Mesenteric fat pad (tissue), 1 donor: ENCODE data around the gene PSMC4. TPM values are rescaled to one million over a fixed set of nuclear protein-coding genes. Genes with fewer than 3 reads are reported as not detected.
"Not testable (repeated sequence)": the region's sequence is repeated elsewhere in the genome, so short reads cannot be mapped to it uniquely, and the experiment has no call there.

Experiments used
- DNase-seq: peaks from one replicate; pipeline ENCODE4 v3.0.0-alpha.2; 2020; ENCODE audit warnings: low spot score
- total RNA-seq: library from RNA; stranded (reverse); fragmentation: NEBNext Ultra II Directional; extraction: Animal tissue kit (Norgen Biotek cat#: 25700); gene quantifications from one replicate; pipeline ENCODE4 v1.2.1, GENCODE V29; 2021
- donor health status: DM: yes; HTN: yes; CAD: no.

The PSMC4 gene
- total RNA-seq, 1 donor from 2014 or later: 85.5 TPM

- DNase-seq: no peak
These were observed 27.4 kb upstream of the PSMC4 start for GRCh38 chr19:39943586-39943985.

GRCh38 chr19:39946532-39946931 is 24.4 kb upstream of the PSMC4 start:
- no peak for DNase-seq

GRCh38 chr19:39949026-39949747 is 21.8 kb upstream of the PSMC4 start:
- no peak for DNase-seq

GRCh38 chr19:39951065-39951650 is 19.8 kb upstream of the PSMC4 start:
- no peak for DNase-seq

- no peak for DNase-seq
These were observed 19.3 kb upstream of the PSMC4 start for GRCh38 chr19:39951686-39952085.

GRCh38 chr19:39953915-39954314 is 17.1 kb upstream of the PSMC4 start:
- peak; percentile 9 for DNase-seq

- peak; percentile 30 for DNase-seq
These were observed 13.1 kb upstream of the PSMC4 start for GRCh38 chr19:39957886-39958285.

GRCh38 chr19:39958942-39959341 is 12.0 kb upstream of the PSMC4 start:
- not testable (repeated sequence) for DNase-seq

- DNase-seq: peak; percentile 33
These were observed 11.6 kb upstream of the PSMC4 start for GRCh38 chr19:39959407-39959806.

- DNase-seq: no peak
These were observed 7.1 kb upstream of the PSMC4 start for GRCh38 chr19:39963898-39964297.

- DNase-seq: no peak
These were observed 4.3 kb upstream of the PSMC4 start for GRCh38 chr19:39966617-39967016.

GRCh38 chr19:39967561-39967960 is 3.4 kb upstream of the PSMC4 start:
- DNase-seq: peak; percentile 28

GRCh38 chr19:39968789-39969188 is 2.2 kb upstream of the PSMC4 start:
- peak; percentile 73 for DNase-seq

- DNase-seq: no peak
These were observed 1.7 kb upstream of the PSMC4 start for GRCh38 chr19:39969266-39969665.

GRCh38 chr19:39969681-39970424 is 1.1 kb upstream of the PSMC4 start:
- peak; percentile 55 for DNase-seq

- no peak for DNase-seq
These were observed 615 bp upstream of the PSMC4 start for GRCh38 chr19:39970425-39970674.

GRCh38 chr19:39971380-39972035 is 543 bp downstream of the PSMC4 start:
- no peak for DNase-seq

- no peak for DNase-seq
These were observed 3.6 kb downstream of the PSMC4 start for GRCh38 chr19:39974377-39975155.

GRCh38 chr19:39982883-39983282 is 11.9 kb downstream of the PSMC4 start:
- peak; percentile 20 for DNase-seq

GRCh38 chr19:39983695-39984300 is 12.8 kb downstream of the PSMC4 start:
- no peak for DNase-seq

- DNase-seq: no peak
These were observed 15.7 kb downstream of the PSMC4 start for GRCh38 chr19:39986643-39987042.
